Ovary (tissue), 9 donors: Measurements from ENCODE around the gene DGKA. TPM values are rescaled to one million over a fixed set of nuclear protein-coding genes. Genes with fewer than 3 reads are reported as not detected.

Source experiments
- DNase-seq, 5 donors: peaks; one replicate each; pipeline ENCODE4 v3.0.0-alpha.2; 2019 to 2020
- H3K27ac ChIP-seq, 2 donors: fragments of 200-600 bp; one replicate each; pipeline versions ENCODE4 v1.5.1 to v1.8.0; 2019 to 2022
- H3K27me3 ChIP-seq: fragments of 200-600 bp; one replicate; pipeline ENCODE4 v1.8.0; 2022
- H3K36me3 ChIP-seq: fragments of 200-600 bp; sonication (generic); one replicate; pipeline ENCODE4 v1.5.1; 2019
- H3K4me1 ChIP-seq: one replicate; pipeline ENCODE4 v1.8.1; 2013; ENCODE audit warnings: mild to moderate bottlenecking, moderate library complexity; ENCODE audit not compliant: insufficient read depth
- H3K4me3 ChIP-seq: fragments of 200-600 bp; sonication (generic); one replicate; pipeline ENCODE4 v1.5.1; 2017
- H3K9me3 ChIP-seq, 2 donors: fragments of 200-600 bp in 1 of 2; sonication (generic) in 1 of 2; one replicate each; pipeline versions ENCODE4 v1.5.1 to v1.8.1; 2013 to 2019; ENCODE audit warnings: mild to moderate bottlenecking in 1 of 2, moderate library complexity in 1 of 2
- CTCF ChIP-seq, 3 donors: fragments of 450-650 bp in 2 of 3; fragments of 200-600 bp in 1 of 3; IDR thresholded peaks; one replicate each; pipeline versions ENCODE4 v1.5.1 to v1.8.0; 2016 to 2022; ENCODE audit warnings: antibody characterized with exemption in 3 of 3, mild to moderate bottlenecking in 1 of 3
- EP300 ChIP-seq: sonication (generic); formaldehyde crosslinking; IDR thresholded peaks from one replicate; pipeline ENCODE4 v1.6.1; 2017; ENCODE audit warnings: antibody characterized with exemption
- POLR2A ChIP-seq: fragments of 450-650 bp; IDR thresholded peaks from one replicate; pipeline ENCODE4 v1.6.1; 2017; ENCODE audit warnings: antibody characterized with exemption, mild to moderate bottlenecking, moderate library complexity
- whole genome bisulfite sequencing, 3 donors: extraction: QIAGEN DNeasy Blood & Tissue Kit in 1 of 3; methylation state at CpG; one replicate each; pipeline versions ENCODE4 v1.1.5 to v1.1.7; 2013 to 2017; 5-methylcytosine and 5-hydroxymethylcytosine counted together
- intact Hi-C, 4 donors: fragments of 100-400 bp; cut with DNase I; formaldehyde crosslinking; loops; one replicate each; pipeline versions ENCODE4 v1.11.0 to v1.15.1; 2022 to 2023
- polyA plus RNA-seq, 2 donors: library from polyadenylated mRNA; stranded (reverse); fragments of 200-250 nt in 1 of 2; fragments of 350-450 nt in 1 of 2; fragmentation: Illumina TruSeq in 1 of 2; extraction: RNeasy Lipid Tissue Mini Kit (QIAGEN cat#74804) in 1 of 2; gene quantifications; one replicate each; pipeline ENCODE4 v1.2.3, GENCODE V29; 2013 to 2014
- total RNA-seq, 7 donors: library from RNA; depleted of rRNA in 2 of 7; stranded (reverse); fragments of >200 nt in 2 of 7; fragmentation: NEBNext Ultra II Directional in 3 of 7; extraction: Animal tissue kit (Norgen Biotek cat#: 25700) in 3 of 7; gene quantifications; one replicate each; pipeline versions ENCODE4 v1.1.0 to v1.2.4, GENCODE V29; 2016 to 2023
- donor health status: DM: no; HTN: no; CAD: no; lungs with moderate emphysema.
- donor health status: DM: no; HTN: no; CAD: no.
- donor health status: Bipolar disorder and iron deficiency.
- donor health status: DM: yes; HTN: yes; CAD: no.
- donor health status: DM: no; HTN: no; CAD: no.
- donor health status: DM: yes; HTN: yes; CAD: no.

Gene DGKA
- total and polyA plus RNA-seq, 9 donors, result 13.3 to 50.1 (median 26.0) TPM

DNA sequence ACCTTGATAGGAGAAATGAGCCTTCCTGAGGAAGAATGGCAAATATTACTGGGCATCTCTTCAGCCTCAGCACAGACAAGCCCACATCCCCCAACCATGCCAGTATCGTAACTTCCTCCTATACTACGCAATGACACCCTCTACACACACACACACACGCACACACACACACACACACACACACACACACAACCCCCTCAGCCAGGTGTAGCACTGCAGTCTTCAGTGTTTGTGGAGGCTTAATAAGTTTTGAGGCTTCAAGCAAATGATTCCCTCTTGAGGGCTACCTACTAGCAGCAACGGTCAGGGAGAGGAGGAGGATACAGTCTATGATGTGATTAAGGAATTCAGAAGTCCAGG is 1.6 kb downstream of the DGKA start:
- H3K36me3 ChIP-seq, result no peaks in the 10 kb centered on the region
- TF ChIP-seq CTCF (IDR thresholded peaks at IDR 0.05) (no peak), POLR2A (no peak), EP300 (no peak)
- no peaks in the 10 kb centered on the region for H3K9me3 ChIP-seq
- no peaks in the 10 kb centered on the region for H3K27me3 ChIP-seq
- no peak overlapping the region for H3K27ac ChIP-seq
- peaks cover 17% of the 10 kb centered on the region for H3K4me1 ChIP-seq
- H3K4me3 ChIP-seq, result peak overlapping the region; percentile 83
- DNase-seq, result no peak
- WGBS, 3 donors, result 6 to 10% (median 7%) methylated on average over 4 of the region's 4 CpGs
- intact Hi-C loops, result loop anchor here in 3 of 4 donors (5.0 kb wide), 4 partner anchors 40 to 195 kb away; partner anchors contain the start of genes GDF11 (in 1 of the 3) and RAB5B (in 1 of the 3)

DNA sequence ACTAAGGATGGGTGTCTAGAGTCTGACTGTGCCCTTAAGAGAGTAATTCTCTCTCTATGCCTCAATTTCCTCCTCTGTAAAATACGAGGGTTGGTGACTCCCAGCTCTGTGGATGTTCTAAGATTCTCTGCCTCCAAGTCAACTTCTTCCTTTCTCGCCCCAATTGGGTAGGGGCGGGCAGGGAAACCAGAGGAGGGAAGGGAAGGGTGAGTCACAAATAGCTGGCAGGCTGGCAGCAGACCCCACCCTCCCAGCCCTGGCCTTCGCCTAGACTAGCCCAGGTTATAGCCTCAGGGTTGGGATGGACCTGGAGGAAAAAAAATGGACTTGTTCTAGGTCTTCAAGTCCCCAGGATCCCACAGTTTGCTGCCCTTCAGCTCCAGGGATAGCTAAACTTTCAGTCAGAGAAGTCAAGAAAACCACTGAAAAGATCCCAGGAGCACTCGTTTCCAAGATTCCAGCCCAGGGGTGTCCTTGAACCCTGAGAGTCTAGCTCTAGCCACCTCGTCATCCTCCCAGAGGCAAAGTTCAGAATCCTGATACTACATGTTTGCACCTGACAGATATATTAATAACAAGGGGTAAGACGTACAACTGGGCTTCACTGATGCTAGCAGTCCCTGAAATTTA is 2.3 kb downstream of the DGKA start:
- 67 to 79% (median 77%) methylated on average over 7 of the region's 7 CpGs for WGBS, 3 donors
- peaks cover 15% of the 10 kb centered on the region for H3K4me1 ChIP-seq
- H3K4me3 ChIP-seq, result no peak overlapping the region

GRCh38 chr12:55933799-55934742 is 3.1 kb downstream of the DGKA start:
- no peak overlapping the region for H3K27ac ChIP-seq
- 96 to 100% (median 99%) methylated on average over 1 of the region's 1 CpG for WGBS, 3 donors
- no peaks in the 10 kb centered on the region for H3K9me3 ChIP-seq
- TF ChIP-seq POLR2A (no peak), CTCF (IDR thresholded peaks at IDR 0.05) (no peak), EP300 (no peak)
- no peak for DNase-seq
- no peaks in the 10 kb centered on the region for H3K36me3 ChIP-seq
- no peak overlapping the region for H3K4me3 ChIP-seq
- H3K27me3 ChIP-seq, result no peaks in the 10 kb centered on the region
- intact Hi-C loops, result loop anchor here in 3 of 4 donors (5.0 kb wide), 4 partner anchors 38 to 197 kb away; partner anchors contain the start of genes GDF11 (in 1 of the 3) and RAB5B (in 1 of the 3)
- peaks cover 14% of the 10 kb centered on the region for H3K4me1 ChIP-seq

More for the DNA sequence above, 2.3 kb downstream of the DGKA start:
- no peaks in the 10 kb centered on the region for H3K36me3 ChIP-seq
- H3K9me3 ChIP-seq, result no peaks in the 10 kb centered on the region
- no peak for DNase-seq
- TF ChIP-seq CTCF (IDR thresholded peaks at IDR 0.05) (no peak), POLR2A (no peak), EP300 (no peak)
- H3K27ac ChIP-seq, result no peak overlapping the region
- intact Hi-C loops, result loop anchor here in 3 of 4 donors (5.0 kb wide), 4 partner anchors 39 to 196 kb away; partner anchors contain the start of genes GDF11 (in 1 of the 3) and RAB5B (in 1 of the 3)
- no peaks in the 10 kb centered on the region for H3K27me3 ChIP-seq

DNA sequence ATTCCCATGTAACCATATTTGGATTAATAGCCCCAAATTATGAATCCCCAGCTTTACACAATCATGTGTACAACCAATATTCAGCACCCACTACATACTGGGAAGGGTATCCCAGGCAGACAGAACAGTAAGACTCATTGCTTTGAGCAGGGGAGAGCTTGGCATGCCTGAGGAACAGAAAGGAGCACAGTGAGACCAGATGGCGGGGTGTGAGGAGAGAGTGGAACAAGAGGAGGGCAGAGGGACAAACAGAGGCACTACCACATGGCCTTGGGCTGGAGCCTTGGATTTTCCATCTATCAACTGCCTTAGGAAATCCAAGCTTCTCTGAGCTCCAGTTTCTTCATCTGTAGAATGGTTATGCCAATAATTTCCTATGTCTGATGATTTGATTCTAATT is 3.8 kb downstream of the DGKA start:
- Histone ChIP-seq H3K4me3 (no peak overlapping the region), H3K27ac (no peak overlapping the region), H3K27me3 (no peaks in the 10 kb centered on the region), H3K9me3 (no peaks in the 10 kb centered on the region), H3K36me3 (no peaks in the 10 kb centered on the region), H3K4me1 (peaks cover 14% of the 10 kb centered on the region)
- intact Hi-C loops, result loop anchor here in 3 of 4 donors (5.0 kb wide), 4 partner anchors 38 to 197 kb away; partner anchors contain the start of genes GDF11 (in 1 of the 3) and RAB5B (in 1 of the 3)
- no peak for DNase-seq
- TF ChIP-seq POLR2A (no peak), EP300 (no peak), CTCF (IDR thresholded peaks at IDR 0.05) (no peak)
- 95 to 100% (median 96%) methylated on average over 1 of the region's 1 CpG for WGBS, 3 donors
